Activated B cell treated with CpG ODN at 0.5 μM for 24 hours (primary cell): ENCODE measurements around the gene ROPN1B. TPM values are rescaled to one million over a fixed set of nuclear protein-coding genes. Genes with fewer than 3 reads are reported as not detected.

ENCODE experiments used
- ATAC-seq: fragments of 200-7000 bp; cut with Tn5 transposase; one replicate; pipeline ENCODE4 v1.10.0; 2021; ENCODE audit warnings: low read depth, mild to moderate bottlenecking, moderate library complexity
- CTCF ChIA-PET: fragments of 350-600 bp; sonication (Branson Sonifier 250); formaldehyde crosslinking; loops from one replicate; lab custom pipeline; 2021; ENCODE audit warnings: antibody characterized with exemption; lab: Charles Lee
- POLR2A ChIA-PET: fragments of 350-600 bp; sonication (Branson Sonifier 250); formaldehyde crosslinking; loops from one replicate; lab custom pipeline; 2021; ENCODE audit warnings: antibody characterized with exemption; lab: Charles Lee
- DNase-seq: peaks from one replicate; pipeline ENCODE4 v3.0.0; 2022
- H3K27ac Mint-ChIP-seq: one replicate; pipeline ENCODE4 v1.8.0; 2020; ENCODE audit warnings: mixed read lengths
- H3K27me3 Mint-ChIP-seq: one replicate; pipeline ENCODE4 v1.8.0; 2021; ENCODE audit warnings: mixed read lengths
- H3K36me3 Mint-ChIP-seq: one replicate; pipeline ENCODE4 v1.8.0; 2021; ENCODE audit warnings: low read depth, mixed read lengths
- H3K4me1 Mint-ChIP-seq: one replicate; pipeline ENCODE4 v1.8.0; 2021; ENCODE audit warnings: mixed read lengths
- H3K4me3 Mint-ChIP-seq: one replicate; pipeline ENCODE4 v1.8.0; 2020; ENCODE audit warnings: mild to moderate bottlenecking, mixed read lengths
- H3K9me3 Mint-ChIP-seq: one replicate; pipeline ENCODE4 v1.8.0; 2020; ENCODE audit warnings: mixed read lengths
- intact Hi-C: fragments of 100-400 bp; cut with micrococcal nuclease; formaldehyde crosslinking; loops from one replicate; pipeline ENCODE4 v1.15.1; 2024
- total RNA-seq: library from RNA; stranded (reverse); gene quantifications from 2 replicates; pipeline ENCODE4 v1.2.3, GENCODE V29; 2022
- TF ChIP-seq, protein P1 (sequence below): fragments of 200-600 bp; IDR thresholded peaks from one replicate; pipeline ENCODE4 v1.8.0; 2022; ENCODE audit warnings: antibody characterized with exemption, mild to moderate bottlenecking

Gene ROPN1B
- total RNA-seq, 1 donor from 2014 or later, result not detected

- peaks cover 2% of the 10 kb centered on the region for H3K9me3 Mint-ChIP-seq
- H3K27ac Mint-ChIP-seq, result no peak overlapping the region
- H3K4me3 Mint-ChIP-seq, result no peak overlapping the region
- intact Hi-C loops, result no loop called here
- no peaks in the 10 kb centered on the region for H3K36me3 Mint-ChIP-seq
- ATAC-seq, result no peak
- POLR2A ChIA-PET, result no interaction called here
- H3K4me1 Mint-ChIP-seq, result peaks cover 2% of the 10 kb centered on the region
- CTCF ChIA-PET, result no interaction called here
- TF ChIP-seq, protein P1, sequence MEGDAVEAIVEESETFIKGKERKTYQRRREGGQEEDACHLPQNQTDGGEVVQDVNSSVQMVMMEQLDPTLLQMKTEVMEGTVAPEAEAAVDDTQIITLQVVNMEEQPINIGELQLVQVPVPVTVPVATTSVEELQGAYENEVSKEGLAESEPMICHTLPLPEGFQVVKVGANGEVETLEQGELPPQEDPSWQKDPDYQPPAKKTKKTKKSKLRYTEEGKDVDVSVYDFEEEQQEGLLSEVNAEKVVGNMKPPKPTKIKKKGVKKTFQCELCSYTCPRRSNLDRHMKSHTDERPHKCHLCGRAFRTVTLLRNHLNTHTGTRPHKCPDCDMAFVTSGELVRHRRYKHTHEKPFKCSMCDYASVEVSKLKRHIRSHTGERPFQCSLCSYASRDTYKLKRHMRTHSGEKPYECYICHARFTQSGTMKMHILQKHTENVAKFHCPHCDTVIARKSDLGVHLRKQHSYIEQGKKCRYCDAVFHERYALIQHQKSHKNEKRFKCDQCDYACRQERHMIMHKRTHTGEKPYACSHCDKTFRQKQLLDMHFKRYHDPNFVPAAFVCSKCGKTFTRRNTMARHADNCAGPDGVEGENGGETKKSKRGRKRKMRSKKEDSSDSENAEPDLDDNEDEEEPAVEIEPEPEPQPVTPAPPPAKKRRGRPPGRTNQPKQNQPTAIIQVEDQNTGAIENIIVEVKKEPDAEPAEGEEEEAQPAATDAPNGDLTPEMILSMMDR, result no peak
- peaks cover 22% of the 10 kb centered on the region for H3K27me3 Mint-ChIP-seq
- no peak for DNase-seq
Measured at GRCh38 chr3:125957674-125958510, 11.1 kb upstream of the ROPN1B start.

GRCh38 chr3:125958511-125959316 is 10.3 kb upstream of the ROPN1B start:
- ChIA-PET POLR2A (no interaction called here), CTCF (no interaction called here)
- DNase-seq, result no peak
- Mint-ChIP-seq H3K9me3 (peaks cover 2% of the 10 kb centered on the region), H3K4me1 (peaks cover 2% of the 10 kb centered on the region), H3K27ac (no peak overlapping the region), H3K27me3 (peaks cover 20% of the 10 kb centered on the region), H3K4me3 (no peak overlapping the region), H3K36me3 (no peaks in the 10 kb centered on the region)
- intact Hi-C loops, result no loop called here
- TF ChIP-seq, protein P1, result no peak
- ATAC-seq, result no peak

- CTCF ChIA-PET, result no interaction called here
- ATAC-seq (no peak), DNase-seq (no peak)
- TF ChIP-seq, protein P1, result no peak
- Mint-ChIP-seq H3K9me3 (peaks cover 2% of the 10 kb centered on the region), H3K27me3 (peaks cover 23% of the 10 kb centered on the region), H3K4me3 (no peak overlapping the region), H3K27ac (no peak overlapping the region), H3K36me3 (no peaks in the 10 kb centered on the region), H3K4me1 (peaks cover 2% of the 10 kb centered on the region)
- POLR2A ChIA-PET, result no interaction called here
- intact Hi-C loops, result no loop called here
Measured at GRCh38 chr3:125959317-125960065, 9.5 kb upstream of the ROPN1B start.

DNA sequence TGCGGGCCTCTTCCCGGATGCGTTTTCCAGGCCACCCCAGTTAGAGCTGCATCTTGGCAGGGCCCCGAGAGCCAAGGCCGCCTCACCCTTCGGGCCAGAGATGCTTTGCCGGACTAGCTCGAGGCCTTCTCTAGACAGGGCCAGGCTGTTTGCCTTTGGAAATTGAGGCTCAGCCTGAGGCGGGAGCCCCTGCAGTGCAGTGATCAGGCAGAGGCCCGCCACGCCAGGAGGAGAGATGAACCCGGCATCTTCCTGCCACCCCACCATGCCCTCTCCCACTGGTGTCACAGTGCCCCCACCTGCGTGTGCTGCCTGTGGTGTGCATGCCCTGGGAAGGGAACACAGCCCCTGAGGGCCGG is 8.9 kb upstream of the ROPN1B start:
- ATAC-seq, result no peak
- Mint-ChIP-seq H3K4me1 (peaks cover 2% of the 10 kb centered on the region), H3K36me3 (no peaks in the 10 kb centered on the region), H3K27ac (no peak overlapping the region), H3K9me3 (peaks cover 2% of the 10 kb centered on the region), H3K27me3 (peaks cover 22% of the 10 kb centered on the region), H3K4me3 (no peak overlapping the region)
- no peak for DNase-seq
- intact Hi-C loops, result no loop called here
- ChIA-PET POLR2A (no interaction called here), CTCF (no interaction called here)
- TF ChIP-seq, protein P1, result no peak
